H1 (cell line): ENCODE results near the gene CEMIP2.

ENCODE experiments used
- POLR2A ChIP-seq, 2 experiments: IDR thresholded peaks; 1 replicate in 1 of 2; 2 replicates in 1 of 2; pipeline ENCODE4 v1.6.1; 2011; ENCODE audit warnings: low read depth in 2 of 2, low read length in 2 of 2, mild to moderate bottlenecking in 2 of 2; ENCODE audit errors: control extremely low read depth in 1 of 2
- RXRA ChIP-seq: IDR thresholded peaks from 2 replicates; pipeline ENCODE4 v1.6.1; 2011; ENCODE audit warnings: low read depth, mild to moderate bottlenecking, low read length, moderate library complexity; ENCODE audit not compliant: insufficient read depth
- SAP30 ChIP-seq: fragments of 300-600 bp; sonication (generic); IDR thresholded peaks from 2 replicates; pipeline ENCODE4 v1.7.1; 2012; ENCODE audit warnings: low read length, moderate library complexity, mild to moderate bottlenecking, inconsistent platforms; ENCODE audit not compliant: insufficient read depth, insufficient replicate concordance
- ZNF274 ChIP-seq: IDR thresholded peaks from 2 replicates; pipeline ENCODE4 v1.7.0; 2012; ENCODE audit warnings: low read length, borderline replicate concordance; ENCODE audit errors: extremely low read depth
- TF ChIP-seq, protein P1 (sequence below), 3 experiments: IDR thresholded peaks; 1 replicate in 2 of 3; 2 replicates in 1 of 3; pipeline versions ENCODE4 v1.5.1 to v1.6.1; 2011; ENCODE audit warnings: low read length in 3 of 3, mild to moderate bottlenecking in 3 of 3, inconsistent platforms in 2 of 3, low read depth in 1 of 3, moderate library complexity in 1 of 3; ENCODE audit not compliant: insufficient read depth in 1 of 3; ENCODE audit errors: control extremely low read depth in 1 of 3

DNA sequence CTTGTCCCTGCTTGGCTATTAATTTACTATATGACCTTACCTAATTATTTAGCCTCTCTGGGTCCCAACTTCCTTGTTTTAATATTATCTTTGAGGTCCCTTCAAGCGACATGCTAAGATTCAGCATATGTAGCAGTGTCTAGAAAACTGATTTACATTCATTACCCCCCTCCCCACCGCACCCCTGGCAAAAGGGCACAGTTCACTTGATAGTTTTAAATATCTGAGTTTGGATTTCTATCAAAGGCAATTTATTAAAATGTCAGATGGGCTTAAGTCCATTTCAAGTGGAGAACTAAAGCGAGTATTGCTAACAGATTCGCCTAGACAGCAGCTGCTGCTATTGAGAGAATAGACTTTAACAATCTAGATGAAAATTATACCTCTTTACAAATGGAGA is 3.9 kb downstream of the CEMIP2 start:
- TF ChIP-seq, protein P1, sequence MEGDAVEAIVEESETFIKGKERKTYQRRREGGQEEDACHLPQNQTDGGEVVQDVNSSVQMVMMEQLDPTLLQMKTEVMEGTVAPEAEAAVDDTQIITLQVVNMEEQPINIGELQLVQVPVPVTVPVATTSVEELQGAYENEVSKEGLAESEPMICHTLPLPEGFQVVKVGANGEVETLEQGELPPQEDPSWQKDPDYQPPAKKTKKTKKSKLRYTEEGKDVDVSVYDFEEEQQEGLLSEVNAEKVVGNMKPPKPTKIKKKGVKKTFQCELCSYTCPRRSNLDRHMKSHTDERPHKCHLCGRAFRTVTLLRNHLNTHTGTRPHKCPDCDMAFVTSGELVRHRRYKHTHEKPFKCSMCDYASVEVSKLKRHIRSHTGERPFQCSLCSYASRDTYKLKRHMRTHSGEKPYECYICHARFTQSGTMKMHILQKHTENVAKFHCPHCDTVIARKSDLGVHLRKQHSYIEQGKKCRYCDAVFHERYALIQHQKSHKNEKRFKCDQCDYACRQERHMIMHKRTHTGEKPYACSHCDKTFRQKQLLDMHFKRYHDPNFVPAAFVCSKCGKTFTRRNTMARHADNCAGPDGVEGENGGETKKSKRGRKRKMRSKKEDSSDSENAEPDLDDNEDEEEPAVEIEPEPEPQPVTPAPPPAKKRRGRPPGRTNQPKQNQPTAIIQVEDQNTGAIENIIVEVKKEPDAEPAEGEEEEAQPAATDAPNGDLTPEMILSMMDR (IDR thresholded peaks at IDR 0.05; ENCODE audit: control extremely low read depth in 1 of 3, insufficient read depth in 1 of 3, low read depth in 1 of 3, low read length in 3 of 3): no peak
- TF ChIP-seq SAP30: no peak
- no peak for TF ChIP-seq POLR2A (IDR thresholded peaks at IDR 0.05; ENCODE audit: control extremely low read depth in 1 of 2, low read depth in 2 of 2, low read length in 2 of 2)
- TF ChIP-seq RXRA: no peak
- no peak for TF ChIP-seq ZNF274
